NCI-H2196 treated with DMSO at 0.1 percent for 48 hours (cell line): ENCODE data around the gene PDZD7.
"Not testable (repeated sequence)": the region's sequence is repeated elsewhere in the genome, so short reads cannot be mapped to it uniquely, and the experiment has no call there.

ENCODE experiments used
- DNase-seq: peaks from one replicate; lab custom pipeline; 2025; ENCODE audit not compliant: unreplicated experiment; lab: John Stamatoyannopoulos, UW

The PDZD7 gene

DNA sequence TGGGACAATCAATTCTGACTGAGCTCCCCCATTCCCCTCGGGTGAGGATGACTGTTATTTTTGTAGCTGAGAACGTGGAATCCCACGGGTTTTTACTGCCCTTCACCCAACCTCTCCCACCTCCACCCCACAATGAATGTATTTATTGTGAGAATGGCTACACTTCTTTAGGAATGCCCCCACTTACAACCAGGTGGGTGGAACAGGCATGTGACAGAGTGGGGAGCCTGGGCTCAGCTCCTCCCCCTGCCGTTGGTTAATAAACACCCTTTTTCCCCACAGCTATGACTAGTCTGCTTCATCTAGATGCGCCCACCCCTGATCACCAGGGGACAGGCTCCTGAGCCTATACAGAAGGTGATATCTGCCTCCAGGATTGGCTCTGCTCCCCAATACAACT is 45.6 kb downstream of the PDZD7 start:
- no peak for DNase-seq

DNA sequence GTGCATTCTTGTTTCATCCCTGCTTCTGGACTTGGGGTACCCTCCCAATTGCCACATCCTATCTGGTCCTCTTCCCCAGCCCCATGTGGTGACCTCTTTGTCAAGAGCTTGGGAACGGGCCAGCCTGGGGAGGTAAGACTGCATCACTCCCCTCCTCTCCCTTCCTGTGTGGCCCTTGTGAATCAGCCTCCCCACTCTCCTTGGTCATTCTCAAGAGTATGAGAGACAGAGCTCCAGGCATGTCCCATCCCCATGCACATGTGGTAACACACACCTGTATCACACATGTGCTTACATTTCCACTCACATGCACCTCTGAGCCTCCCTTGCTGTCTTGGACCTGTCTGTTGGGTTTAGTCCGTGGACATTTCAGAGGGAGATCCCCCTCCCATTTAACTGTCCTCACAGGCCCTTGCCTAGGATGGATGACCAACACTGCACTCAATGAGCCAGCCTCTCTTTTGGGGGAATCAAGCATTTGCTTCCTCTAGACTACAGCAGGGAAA is 46.2 kb downstream of the PDZD7 start:
- no peak for DNase-seq

DNA sequence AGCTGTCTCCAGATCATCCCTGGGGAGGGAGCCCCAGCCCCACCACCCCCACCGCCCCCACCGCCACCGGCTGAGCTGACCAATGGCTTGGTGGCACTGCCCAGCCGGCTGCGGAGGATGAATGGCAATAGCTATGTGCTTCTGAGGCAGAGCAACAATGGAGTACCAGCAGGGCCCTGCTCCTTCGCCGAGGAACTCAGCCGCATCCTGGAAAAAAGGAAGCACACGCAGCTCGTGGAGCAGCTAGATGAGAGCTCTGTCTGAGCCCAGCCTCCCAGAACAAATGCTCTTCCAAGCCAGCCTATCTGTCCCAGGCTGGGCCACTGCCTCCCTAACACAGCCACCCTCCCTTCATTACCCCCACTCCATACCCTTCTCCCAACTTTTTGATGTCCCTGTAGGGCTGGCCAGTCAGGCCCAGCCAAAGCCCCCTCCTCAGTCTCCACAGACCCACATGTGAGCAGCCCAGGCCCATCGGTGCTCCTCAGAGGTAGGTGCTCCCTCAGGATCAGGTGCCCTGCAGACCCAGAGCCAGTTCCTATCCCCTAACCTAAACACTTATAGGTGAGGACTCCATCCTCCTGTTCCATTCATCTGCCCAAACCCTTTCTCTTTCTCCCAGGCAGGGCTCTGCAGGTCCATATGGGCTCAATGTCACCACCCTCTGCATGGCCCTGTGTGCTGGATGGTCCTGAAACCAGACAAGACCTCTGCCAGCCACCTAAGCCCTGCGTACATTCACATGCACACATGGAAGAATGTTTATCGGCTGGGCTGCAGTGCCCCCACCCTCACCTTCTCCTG is 46.9 kb downstream of the PDZD7 start:
- no peak for DNase-seq

DNA sequence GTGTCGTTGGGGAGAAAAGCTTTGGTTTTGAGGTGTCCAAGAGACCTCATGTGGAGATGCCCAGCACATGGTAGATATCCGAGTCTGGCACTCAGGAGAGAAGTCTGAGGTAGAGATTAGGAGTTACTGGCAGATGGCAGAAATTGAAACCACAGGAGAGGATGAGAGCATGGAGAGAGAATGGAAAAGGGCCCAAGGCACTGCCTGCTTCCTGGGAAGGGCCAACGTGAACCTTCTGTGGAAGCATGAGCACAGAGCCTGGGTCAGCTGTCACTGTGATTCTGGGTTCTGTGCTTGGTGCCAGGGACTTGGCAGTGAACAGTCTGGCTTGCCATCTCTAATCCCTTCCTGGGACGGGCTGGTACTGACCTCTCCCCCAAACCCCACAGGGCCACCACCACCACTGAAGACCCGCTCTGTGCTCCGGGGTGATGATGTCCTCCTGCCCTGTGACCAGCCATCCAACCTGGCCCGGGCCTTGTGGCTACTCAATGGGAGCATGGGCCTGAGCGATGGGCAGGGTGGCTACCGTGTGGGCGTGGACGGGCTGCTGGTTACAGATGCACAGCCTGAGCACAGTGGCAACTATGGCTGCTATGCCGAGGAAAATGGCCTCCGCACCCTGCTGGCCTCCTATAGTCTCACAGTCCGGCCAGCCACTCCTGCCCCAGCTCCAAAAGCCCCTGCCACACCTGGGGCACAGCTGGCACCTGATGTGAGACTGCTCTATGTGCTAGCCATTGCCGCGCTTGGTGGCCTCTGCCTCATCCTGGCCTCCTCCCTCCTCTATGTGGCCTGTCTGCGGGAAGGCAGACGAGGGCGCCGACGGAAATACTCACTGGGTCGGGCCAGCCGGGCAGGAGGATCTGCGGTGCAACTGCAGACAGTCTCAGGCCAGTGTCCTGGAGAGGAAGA is 47.8 kb downstream of the PDZD7 start:
- no peak for DNase-seq

DNA sequence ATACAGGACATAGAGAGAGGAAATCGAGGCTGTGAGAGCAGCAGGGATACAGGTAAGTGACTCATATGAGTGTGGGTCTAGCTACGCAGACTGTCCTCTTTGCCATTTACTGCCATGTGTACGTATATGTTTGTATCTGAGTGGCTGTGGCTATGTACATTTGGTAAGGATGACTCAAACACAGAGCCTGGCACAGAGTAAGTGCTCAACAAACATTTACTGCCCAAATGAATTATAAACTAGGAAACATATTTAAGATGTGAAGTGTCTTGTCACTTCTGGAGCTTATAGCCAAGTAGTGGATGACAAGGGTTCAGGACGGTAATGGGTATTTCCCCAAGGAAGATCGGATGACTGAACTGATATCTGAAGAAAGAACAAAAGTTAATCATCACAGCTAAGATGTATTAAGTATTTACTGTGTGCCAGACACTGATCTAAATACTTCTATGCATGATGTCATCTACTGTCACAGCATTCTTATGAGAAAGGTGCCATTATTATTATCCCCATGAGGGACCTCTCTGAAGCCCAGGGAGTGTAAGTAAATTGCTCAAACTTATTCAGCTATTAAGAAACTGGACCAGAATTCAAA is 49.7 kb downstream of the PDZD7 start:
- no peak for DNase-seq

DNA sequence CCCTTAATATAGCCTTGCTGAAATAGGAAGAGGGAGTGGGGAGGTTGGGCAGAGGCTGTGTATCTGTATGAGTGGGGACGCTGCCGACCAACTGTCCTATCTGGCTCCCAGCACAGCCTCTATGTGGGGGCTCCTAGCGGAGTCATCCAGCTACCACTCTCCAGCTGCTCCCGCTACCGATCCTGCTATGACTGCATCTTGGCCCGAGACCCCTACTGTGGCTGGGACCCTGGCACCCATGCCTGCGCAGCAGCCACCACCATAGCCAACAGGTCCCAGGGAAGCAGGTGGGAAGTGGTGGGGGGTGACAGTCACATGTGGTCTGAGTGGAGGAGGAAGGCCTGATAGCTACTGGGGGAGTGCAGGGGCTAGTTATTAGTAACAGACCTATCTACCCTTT is 50.2 kb downstream of the PDZD7 start:
- no peak for DNase-seq

DNA sequence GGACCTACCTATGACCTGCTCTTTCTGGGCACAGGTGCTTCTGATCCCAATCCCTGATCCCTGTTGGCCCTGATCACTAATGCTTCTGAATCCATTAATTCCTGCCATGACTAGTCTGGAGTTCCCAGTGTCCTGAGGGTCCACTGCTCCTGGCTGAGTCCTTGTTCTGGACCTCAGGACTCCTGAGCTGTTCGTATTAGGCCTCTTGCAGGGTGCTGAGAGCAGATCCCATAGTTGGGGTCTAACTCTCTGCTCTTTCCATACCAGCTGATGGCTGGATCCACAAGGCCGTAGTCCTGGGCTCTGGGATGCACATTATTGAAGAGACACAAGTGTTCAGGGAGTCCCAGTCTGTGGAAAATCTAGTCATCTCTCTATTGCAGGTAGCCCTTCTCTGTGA is 50.6 kb downstream of the PDZD7 start:
- no peak for DNase-seq

DNA sequence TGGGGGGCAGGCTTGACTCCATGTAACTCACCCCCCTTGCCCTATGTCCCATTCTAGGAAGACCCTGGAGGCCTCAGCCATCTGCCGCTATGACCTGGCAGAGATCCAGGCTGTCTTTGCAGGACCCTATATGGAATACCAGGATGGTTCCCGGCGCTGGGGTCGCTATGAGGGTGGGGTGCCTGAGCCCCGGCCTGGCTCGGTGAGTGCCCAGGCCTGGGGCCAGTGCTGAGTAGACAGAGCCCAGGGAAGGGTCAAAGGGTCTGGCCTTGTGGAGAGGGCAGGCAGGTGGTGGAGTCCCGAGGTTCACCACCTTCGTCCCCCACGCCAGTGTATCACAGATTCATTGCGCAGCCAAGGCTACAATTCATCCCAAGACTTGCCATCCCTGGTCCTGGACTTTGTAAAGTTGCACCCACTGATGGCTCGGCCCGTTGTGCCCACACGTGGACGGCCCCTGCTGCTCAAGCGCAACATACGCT is 51.1 kb downstream of the PDZD7 start:
- DNase-seq = no peak

DNA sequence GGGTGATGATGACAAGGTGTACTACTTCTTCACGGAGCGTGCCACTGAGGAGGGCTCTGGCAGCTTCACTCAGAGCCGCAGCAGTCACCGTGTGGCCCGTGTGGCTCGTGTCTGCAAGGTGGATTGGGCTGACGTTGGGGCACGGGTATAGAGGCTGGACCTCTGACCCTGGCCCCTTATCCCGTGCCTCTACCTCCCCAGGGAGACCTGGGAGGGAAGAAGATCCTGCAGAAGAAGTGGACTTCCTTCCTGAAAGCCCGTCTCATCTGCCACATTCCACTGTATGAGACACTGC is 52.1 kb downstream of the PDZD7 start:
- DNase-seq = no peak

DNA sequence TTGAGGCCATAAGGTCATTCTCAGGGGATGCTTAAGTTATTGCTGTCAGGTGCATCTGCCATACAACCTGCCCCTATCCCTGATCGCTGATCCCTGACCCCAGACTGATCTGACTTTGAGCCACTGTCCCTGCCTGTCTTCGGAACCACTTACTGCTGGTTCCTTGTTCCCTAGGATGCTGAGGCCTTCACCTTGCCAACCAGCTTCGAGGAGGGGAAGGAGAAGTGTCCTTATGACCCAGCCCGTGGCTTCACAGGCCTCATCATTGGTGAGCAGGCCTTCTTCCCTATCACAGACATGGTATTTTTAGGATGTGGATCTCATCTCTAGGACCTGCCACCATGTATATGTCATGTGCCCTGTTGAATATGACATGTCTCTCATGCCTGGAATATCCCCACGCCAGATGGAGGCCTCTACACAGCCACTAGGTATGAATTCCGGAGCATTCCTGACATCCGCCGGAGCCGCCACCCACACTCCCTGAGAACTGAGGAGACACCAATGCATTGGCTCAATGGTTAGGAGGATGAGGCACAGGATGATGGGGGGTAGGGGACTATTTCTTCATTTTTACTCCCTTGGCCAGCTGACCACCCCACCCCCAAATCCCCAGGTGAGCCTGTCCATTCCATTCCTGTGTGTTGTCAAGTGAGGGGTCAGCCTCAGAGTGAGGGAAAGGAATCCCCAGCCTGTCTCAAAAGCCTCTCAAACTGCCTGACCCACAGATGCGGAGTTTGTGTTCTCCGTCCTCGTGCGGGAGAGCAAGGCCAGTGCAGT is 52.6 kb downstream of the PDZD7 start:
- no peak for DNase-seq

DNA sequence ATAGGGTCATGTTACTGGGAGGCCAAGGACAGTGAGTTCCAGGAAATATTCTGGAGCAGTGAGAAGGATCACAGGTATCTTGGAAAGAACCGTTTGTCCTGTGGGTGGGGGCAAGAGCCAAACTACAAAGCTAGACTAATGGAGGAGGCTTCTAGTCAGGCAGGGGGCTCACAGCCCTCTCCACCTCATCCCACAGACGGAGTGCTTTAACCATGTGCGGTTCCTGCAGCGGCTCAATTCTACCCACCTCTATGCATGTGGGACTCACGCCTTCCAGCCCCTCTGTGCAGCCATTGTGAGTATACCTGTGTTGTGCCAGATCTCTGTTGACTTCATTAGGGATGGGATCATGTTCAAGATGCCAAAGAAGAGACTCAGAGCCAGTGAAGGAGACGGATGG is 53.5 kb downstream of the PDZD7 start:
- DNase-seq = no peak

DNA sequence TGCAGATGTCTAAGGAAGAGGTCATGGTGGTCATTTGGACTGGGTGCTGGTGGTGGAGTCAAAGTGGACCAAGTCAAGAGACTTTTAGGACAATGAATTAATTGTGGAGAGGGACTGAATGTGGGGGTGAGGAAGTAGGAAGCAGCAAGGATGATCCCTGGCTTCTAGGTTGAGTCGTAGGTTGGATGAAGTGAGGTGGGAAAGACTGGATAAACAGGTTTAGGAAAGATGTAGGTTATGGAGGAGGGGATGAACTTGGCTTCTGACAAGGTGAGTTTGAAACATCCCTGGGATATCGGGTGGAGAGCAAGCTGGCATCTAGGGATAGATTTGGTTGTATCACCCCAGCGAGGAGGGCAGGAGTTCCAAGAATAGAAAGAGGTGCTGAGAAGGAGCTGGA is 54.0 kb downstream of the PDZD7 start:
- DNase-seq = no peak

DNA sequence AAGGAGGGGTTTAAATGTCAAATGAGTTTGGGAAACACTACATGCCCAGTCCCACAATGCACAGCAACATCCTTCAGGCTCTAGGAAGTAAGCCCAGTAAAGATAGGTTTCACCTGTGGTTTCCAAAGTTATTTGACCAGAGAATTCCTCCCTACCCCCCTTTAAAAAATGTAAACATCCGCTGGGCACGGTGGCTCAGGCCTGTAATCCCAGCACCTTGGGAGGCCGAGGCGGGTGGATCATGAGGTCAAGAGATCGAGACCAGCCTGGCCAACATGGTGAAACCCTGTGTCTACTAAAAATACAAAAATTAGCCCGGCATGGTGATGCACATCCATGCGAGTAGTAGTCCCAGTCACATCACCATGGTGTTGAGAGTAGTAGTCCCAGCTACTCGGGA is 55.5 kb downstream of the PDZD7 start:
- not testable (repeated sequence) for DNase-seq

DNA sequence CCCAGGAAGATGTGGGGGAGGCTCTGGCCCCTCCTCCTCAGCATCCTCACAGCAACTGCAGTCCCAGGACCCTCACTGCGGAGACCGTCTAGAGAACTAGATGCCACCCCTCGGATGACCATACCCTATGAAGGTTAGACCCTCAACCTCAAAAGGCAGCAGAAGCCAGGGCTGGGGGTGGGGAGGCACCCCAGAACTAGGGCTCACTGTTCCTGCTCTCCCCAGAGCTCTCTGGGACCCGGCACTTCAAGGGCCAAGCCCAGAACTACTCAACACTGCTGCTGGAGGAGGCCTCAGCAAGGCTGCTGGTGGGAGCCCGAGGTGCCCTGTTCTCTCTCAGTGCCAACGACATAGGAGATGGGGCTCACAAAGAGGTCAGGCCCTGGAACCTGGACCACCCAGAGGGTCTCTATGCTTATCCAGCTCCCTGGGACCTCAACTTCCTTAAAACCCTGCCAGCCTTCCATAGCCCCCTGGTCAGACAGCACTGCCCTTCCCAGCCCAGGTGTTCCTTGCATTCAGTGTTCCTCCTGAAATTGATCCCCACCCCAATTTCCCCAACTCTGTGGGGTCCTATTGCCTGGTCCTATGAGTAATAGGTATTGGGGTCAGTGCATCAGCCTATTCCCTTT is 57.9 kb downstream of the PDZD7 start:
- no peak for DNase-seq

DNA sequence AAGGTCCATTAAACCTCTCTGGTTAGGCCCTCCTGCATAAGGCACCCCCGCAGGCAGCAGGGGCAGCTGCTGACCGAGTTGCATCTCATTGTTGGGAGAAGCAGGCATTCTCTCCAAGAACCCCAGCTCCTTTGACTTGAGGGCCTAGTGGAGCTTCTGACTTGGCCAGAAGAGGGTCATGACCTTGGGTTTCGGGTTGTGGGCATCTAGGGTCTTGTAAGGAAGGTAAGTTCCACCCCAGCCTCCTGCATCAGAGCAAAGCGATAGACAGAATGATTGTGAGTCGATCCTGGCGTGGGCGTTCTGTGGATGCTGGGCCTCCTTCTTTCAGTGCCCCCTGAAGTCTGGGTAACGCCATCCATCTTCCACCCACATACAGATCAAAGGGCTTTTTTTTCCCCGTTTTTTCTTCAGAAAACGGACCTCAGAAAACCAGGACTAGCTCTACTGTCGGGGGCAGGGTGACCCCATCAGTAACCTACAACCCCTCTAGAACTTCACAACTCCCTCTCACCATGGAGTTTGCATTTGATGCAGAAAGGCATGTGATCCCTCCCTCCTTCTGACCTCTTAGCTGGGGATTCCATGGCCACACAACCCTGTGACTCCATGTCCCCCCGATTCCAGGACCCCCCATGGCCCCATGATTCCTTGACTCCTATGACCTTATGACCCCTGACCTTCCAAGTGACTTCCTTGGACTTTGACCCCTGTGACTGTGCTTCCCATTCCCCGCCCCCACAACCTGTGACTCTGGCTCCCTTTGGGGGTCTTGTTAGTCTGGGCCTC is 58.6 kb downstream of the PDZD7 start:
- no peak for DNase-seq

DNA sequence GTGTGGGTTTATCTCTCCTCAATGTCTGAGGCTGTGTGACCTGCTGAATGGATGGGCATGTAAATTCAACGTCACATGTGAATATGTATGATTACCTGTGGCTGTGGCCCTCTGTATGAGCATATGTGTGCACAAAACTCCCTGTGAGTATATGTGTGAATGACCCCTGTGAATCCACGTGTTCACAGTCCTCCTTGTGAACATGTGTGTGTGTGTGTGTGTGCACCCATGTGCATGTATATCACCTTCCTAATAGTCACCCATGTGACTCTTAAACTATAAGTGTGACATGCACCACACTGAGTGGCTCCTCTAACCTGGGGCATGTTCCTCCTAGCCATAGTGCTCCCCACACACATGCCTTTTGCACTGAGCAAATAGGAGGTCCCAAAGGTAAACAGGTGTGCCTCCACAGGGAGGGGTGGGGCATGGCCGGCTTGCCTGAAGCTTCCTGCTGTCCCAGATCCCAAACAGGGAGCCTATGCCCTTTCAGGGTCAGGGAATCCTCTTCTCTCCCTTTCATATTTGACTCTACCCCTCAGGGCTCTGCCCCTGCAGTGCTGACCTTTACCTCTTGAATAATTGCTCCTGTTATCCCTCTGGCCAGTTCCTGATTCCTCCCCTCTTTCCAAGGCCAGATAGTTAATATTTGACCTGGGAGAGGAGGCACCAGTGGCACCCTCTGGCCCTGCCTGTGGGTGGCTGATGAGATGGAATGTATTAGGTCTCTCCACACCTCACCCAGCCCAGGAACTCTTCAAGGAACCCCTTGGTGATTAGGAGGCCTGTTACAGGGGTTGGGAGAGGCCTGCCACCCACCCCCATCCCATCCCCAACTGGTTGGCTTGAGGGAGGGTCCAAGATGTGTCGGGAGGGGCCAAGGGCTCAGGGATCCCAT is 59.8 kb downstream of the PDZD7 start:
- DNase-seq = no peak

DNA sequence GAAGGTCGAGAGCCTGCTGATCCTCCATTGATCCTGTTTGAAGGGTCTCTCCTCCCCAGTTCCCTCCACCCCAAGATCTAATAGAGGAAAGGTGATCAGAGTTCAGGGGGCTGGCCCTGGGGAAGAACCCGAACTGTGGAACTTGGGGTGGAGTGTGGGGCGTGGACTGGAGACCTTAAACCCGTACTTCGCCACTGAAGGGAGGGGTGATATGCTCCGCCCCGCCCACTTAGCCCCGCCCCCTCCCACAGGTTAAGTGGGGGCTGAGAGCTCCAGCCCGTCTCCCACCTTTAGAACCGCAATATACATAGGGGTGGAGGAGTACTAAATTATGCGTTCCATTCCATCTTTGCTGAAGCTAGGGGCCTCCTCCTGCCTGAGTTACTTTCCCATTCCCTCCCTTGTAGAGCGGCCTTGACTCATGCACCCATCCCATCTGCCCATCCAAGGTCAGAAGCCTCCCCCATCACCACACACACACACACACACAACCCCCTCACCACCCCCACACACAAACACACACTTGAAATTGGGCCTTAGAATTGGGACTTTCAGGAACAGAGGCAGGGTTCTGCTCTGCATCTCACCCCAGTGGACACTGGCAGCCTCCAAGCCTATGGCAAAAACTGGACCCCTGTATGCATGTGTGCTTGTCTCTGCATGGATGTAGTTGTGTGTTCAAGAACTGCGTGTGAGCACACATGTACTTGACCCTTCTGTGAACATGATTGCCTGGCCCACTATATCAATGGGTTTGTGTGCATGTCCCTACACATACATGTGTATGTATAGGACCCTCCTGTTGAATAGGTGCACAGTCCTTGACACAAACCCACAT is 60.6 kb downstream of the PDZD7 start:
- DNase-seq = no peak
